ENCODE results near the gene DLG2. TPM values are rescaled to one million over a fixed set of nuclear protein-coding genes. Genes with fewer than 3 reads are reported as not detected.

Gene DLG2
- total and polyA plus RNA-seq, 4 donors = 1.3 to 23.3 (median 10.9) TPM

DNA sequence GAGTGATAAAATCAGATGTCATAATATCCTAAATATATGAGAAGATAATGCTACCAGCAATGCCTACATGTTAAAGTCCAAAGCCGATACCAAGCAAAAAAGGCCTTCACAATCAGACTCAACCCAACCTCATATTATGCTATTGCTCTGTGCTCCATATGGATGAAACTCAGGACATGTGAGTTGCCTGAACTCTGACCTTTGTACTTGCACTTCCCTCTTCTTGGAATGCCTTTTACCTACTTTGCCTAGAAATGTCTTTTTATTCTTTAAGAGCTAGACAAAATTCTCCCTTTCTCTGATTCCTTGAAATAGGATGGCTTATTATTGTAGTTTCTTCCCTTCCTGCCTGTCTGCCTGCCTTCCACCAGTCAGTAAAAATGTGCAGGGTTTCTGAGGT, 1386.3 kb downstream of the DLG2 start:
- Histone ChIP-seq H3K4me1 (ENCODE audit: control insufficient read depth in 1 of 2, insufficient read depth in 2 of 2, low read length in 2 of 2) (no peaks in the 10 kb centered on the region), H3K9me3 (ENCODE audit: control insufficient read depth, low read length) (no peaks in the 10 kb centered on the region), H3K27me3 (ENCODE audit: control insufficient read depth in 1 of 2, insufficient read depth in 2 of 2, low read length in 1 of 2) (no peaks in the 10 kb centered on the region), H3K36me3 (ENCODE audit: control insufficient read depth in 1 of 2, insufficient read depth in 2 of 2, low read length in 1 of 2) (no peaks in the 10 kb centered on the region), H3K4me3 (ENCODE audit: low read length in 2 of 2) (no peak overlapping the region), H3K27ac (ENCODE audit: low read depth in 1 of 2, low read length in 2 of 2) (no peak overlapping the region)
- WGBS, 2 donors = 93 to 96% methylated on average over 1 of the region's 1 CpG
- no peak for DNase-seq
- intact Hi-C loops (cut with DNase I) = no loop called here
- ATAC-seq (ENCODE audit: low FRiP score) = no peak

DNA sequence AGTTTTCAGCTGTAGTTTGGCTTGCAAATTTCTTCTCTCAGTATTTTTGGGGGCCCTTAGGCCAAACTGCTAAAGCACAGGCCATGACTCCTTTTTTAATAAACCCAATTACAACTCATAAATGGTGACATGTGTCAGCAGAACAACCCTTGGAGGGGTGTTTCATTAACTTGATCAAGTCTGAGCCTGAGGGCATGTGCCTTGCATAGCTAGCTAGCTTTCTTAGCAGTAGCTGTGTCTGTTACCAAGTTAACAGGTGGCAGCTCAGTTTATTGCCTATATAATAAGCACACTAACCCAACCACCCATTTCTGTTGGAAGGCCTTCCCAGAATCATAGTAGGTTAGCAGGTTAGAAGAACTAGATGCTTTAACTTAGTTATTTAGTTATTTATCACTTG, 1390.7 kb downstream of the DLG2 start:
- DNase-seq (no peak), ATAC-seq (ENCODE audit: low FRiP score) (no peak)
- H3K36me3 ChIP-seq (ENCODE audit: control insufficient read depth in 1 of 2, insufficient read depth in 2 of 2, low read length in 1 of 2) = no peaks in the 10 kb centered on the region
- no peaks in the 10 kb centered on the region for H3K27me3 ChIP-seq (ENCODE audit: control insufficient read depth in 1 of 2, insufficient read depth in 2 of 2, low read length in 1 of 2)
- no peak overlapping the region for H3K4me3 ChIP-seq (ENCODE audit: low read length in 2 of 2)
- H3K9me3 ChIP-seq (ENCODE audit: control insufficient read depth, low read length) = no peaks in the 10 kb centered on the region
- no peak overlapping the region for H3K27ac ChIP-seq (ENCODE audit: low read depth in 1 of 2, low read length in 2 of 2)
- no peaks in the 10 kb centered on the region for H3K4me1 ChIP-seq (ENCODE audit: control insufficient read depth in 1 of 2, insufficient read depth in 2 of 2, low read length in 2 of 2)
- intact Hi-C loops (cut with DNase I) = no loop called here

DNA sequence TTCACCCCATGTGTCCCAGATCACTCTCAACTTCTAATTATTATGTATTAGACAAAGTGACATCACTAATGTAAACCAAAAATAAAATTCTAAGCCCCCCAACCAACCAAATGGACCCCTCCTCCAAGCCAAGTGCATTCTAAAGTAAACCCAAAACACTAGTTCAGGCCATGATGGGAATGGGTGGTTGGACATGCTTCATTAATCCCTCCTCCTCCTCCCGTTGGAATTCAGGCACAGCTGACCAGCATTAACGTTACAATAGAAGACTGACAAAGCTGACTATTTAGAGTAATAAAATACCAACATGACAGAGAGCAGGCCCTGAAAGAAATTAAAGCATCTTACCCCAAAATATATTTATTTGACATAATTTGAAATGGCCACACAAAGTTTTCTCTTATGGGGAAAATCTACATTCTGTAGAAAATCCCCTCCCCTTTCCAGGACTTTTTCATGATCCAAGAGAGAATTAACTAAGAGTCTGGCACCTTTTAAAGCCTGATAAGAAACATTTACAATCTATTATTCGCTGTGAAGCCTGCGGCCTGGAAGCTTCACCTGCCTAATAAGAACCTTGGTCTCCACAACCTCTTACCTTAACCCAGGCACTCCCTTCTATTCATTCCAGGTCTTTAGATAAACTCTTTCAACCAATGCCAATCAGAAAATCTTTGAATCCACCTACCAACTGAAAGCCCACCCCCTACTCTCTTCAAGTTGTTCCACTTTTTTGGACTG, 1392.5 kb downstream of the DLG2 start:
- DNase-seq (no peak), ATAC-seq (ENCODE audit: low FRiP score) (no peak)
- Histone ChIP-seq H3K9me3 (ENCODE audit: control insufficient read depth, low read length) (no peaks in the 10 kb centered on the region), H3K36me3 (ENCODE audit: control insufficient read depth in 1 of 2, insufficient read depth in 2 of 2, low read length in 1 of 2) (no peaks in the 10 kb centered on the region), H3K27ac (ENCODE audit: low read depth in 1 of 2, low read length in 2 of 2) (no peak overlapping the region), H3K4me1 (ENCODE audit: control insufficient read depth in 1 of 2, insufficient read depth in 2 of 2, low read length in 2 of 2) (no peaks in the 10 kb centered on the region), H3K4me3 (ENCODE audit: low read length in 2 of 2) (no peak overlapping the region), H3K27me3 (ENCODE audit: control insufficient read depth in 1 of 2, insufficient read depth in 2 of 2, low read length in 1 of 2) (no peaks in the 10 kb centered on the region)
- WGBS, 2 donors = 47 to 50% methylated on average over 4 of the region's 4 CpGs
- intact Hi-C loops (cut with DNase I) = no loop called here

GRCh38 chr11:84234011-84234410, 1393.1 kb downstream of the DLG2 start:
- DNase-seq (no peak), ATAC-seq (ENCODE audit: low FRiP score) (no peak)
- intact Hi-C loops (cut with DNase I) = no loop called here
- H3K27me3 ChIP-seq (ENCODE audit: control insufficient read depth in 1 of 2, insufficient read depth in 2 of 2, low read length in 1 of 2) = no peaks in the 10 kb centered on the region
- no peak overlapping the region for H3K27ac ChIP-seq (ENCODE audit: low read depth in 1 of 2, low read length in 2 of 2)
- H3K4me3 ChIP-seq (ENCODE audit: low read length in 2 of 2) = no peak overlapping the region
- no peaks in the 10 kb centered on the region for H3K9me3 ChIP-seq (ENCODE audit: control insufficient read depth, low read length)
- no peaks in the 10 kb centered on the region for H3K4me1 ChIP-seq (ENCODE audit: control insufficient read depth in 1 of 2, insufficient read depth in 2 of 2, low read length in 2 of 2)
- no peaks in the 10 kb centered on the region for H3K36me3 ChIP-seq (ENCODE audit: control insufficient read depth in 1 of 2, insufficient read depth in 2 of 2, low read length in 1 of 2)
- 42 to 59% methylated on average over 2 of the region's 2 CpGs for WGBS, 2 donors

- no peak for DNase-seq
- no peaks in the 10 kb centered on the region for H3K36me3 ChIP-seq (ENCODE audit: control insufficient read depth in 1 of 2, insufficient read depth in 2 of 2, low read length in 1 of 2)
- no peak overlapping the region for H3K27ac ChIP-seq (ENCODE audit: low read depth in 1 of 2, low read length in 2 of 2)
- H3K9me3 ChIP-seq (ENCODE audit: control insufficient read depth, low read length) = no peaks in the 10 kb centered on the region
- no peak overlapping the region for H3K4me3 ChIP-seq (ENCODE audit: low read length in 2 of 2)
- intact Hi-C loops (cut with DNase I) = no loop called here
- no peaks in the 10 kb centered on the region for H3K27me3 ChIP-seq (ENCODE audit: control insufficient read depth in 1 of 2, insufficient read depth in 2 of 2, low read length in 1 of 2)
- ATAC-seq (ENCODE audit: low FRiP score) = no peak
- no peaks in the 10 kb centered on the region for H3K4me1 ChIP-seq (ENCODE audit: control insufficient read depth in 1 of 2, insufficient read depth in 2 of 2, low read length in 2 of 2)
Observed at GRCh38 chr11:84232511-84232910, 1394.6 kb downstream of the DLG2 start.

GRCh38 chr11:84230402-84230801, 1396.7 kb downstream of the DLG2 start:
- intact Hi-C loops (cut with DNase I) = no loop called here
- WGBS, 2 donors = 89% methylated on average over 3 of the region's 3 CpGs
- H3K36me3 ChIP-seq (ENCODE audit: control insufficient read depth in 1 of 2, insufficient read depth in 2 of 2, low read length in 1 of 2) = no peaks in the 10 kb centered on the region
- H3K27me3 ChIP-seq (ENCODE audit: control insufficient read depth in 1 of 2, insufficient read depth in 2 of 2, low read length in 1 of 2) = no peaks in the 10 kb centered on the region
- no peaks in the 10 kb centered on the region for H3K4me1 ChIP-seq (ENCODE audit: control insufficient read depth in 1 of 2, insufficient read depth in 2 of 2, low read length in 2 of 2)
- no peak overlapping the region for H3K27ac ChIP-seq (ENCODE audit: low read depth in 1 of 2, low read length in 2 of 2)
- no peaks in the 10 kb centered on the region for H3K9me3 ChIP-seq (ENCODE audit: control insufficient read depth, low read length)
- no peak overlapping the region for H3K4me3 ChIP-seq (ENCODE audit: low read length in 2 of 2)
- ATAC-seq (ENCODE audit: low FRiP score) = no peak
- DNase-seq = no peak

DNA sequence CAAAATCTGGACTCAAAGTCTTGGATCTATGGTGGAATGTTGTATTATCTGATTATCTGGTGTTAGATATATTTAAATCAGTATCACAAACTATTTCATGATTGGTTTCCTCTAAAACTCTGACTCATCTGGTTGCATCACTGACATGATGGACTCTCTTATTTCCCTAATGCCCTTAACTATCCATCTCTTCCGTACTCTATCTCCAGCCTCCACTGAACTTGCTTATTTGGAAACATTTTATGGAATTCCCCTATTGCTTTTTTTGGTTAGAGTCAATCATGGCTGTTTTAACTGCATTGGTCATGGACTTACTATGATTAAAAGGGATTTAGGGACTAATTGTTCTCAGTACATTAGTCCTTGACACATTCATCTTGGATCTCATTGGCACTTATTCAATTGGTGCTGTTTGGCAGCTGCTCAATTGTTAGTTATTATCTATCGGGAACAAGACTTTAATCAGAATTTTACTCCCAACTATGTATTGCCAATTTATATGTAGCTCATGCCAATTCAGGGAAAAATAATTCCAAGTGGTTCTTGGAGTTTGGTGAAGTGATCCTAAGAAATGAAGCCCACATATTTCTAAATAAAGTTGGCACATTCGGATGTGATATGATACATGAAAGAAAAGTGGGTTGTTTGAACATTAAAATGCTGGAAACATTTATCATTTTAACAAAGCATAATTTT, 1399.0 kb downstream of the DLG2 start:
- H3K9me3 ChIP-seq (ENCODE audit: control insufficient read depth, low read length) = no peaks in the 10 kb centered on the region
- no peaks in the 10 kb centered on the region for H3K36me3 ChIP-seq (ENCODE audit: control insufficient read depth in 1 of 2, insufficient read depth in 2 of 2, low read length in 1 of 2)
- no peaks in the 10 kb centered on the region for H3K27me3 ChIP-seq (ENCODE audit: control insufficient read depth in 1 of 2, insufficient read depth in 2 of 2, low read length in 1 of 2)
- H3K4me3 ChIP-seq (ENCODE audit: low read length in 2 of 2) = no peak overlapping the region
- no peaks in the 10 kb centered on the region for H3K4me1 ChIP-seq (ENCODE audit: control insufficient read depth in 1 of 2, insufficient read depth in 2 of 2, low read length in 2 of 2)
- intact Hi-C loops (cut with DNase I) = no loop called here
- DNase-seq (no peak), ATAC-seq (ENCODE audit: low FRiP score) (peak; percentile 40)
- no peak overlapping the region for H3K27ac ChIP-seq (ENCODE audit: low read depth in 1 of 2, low read length in 2 of 2)
- WGBS, 2 donors = 52 to 61% methylated on average over 3 of the region's 3 CpGs

GRCh38 chr11:84224042-84224441, 1403.1 kb downstream of the DLG2 start:
- 90 to 96% methylated on average over 1 of the region's 1 CpG for WGBS, 2 donors

DNA sequence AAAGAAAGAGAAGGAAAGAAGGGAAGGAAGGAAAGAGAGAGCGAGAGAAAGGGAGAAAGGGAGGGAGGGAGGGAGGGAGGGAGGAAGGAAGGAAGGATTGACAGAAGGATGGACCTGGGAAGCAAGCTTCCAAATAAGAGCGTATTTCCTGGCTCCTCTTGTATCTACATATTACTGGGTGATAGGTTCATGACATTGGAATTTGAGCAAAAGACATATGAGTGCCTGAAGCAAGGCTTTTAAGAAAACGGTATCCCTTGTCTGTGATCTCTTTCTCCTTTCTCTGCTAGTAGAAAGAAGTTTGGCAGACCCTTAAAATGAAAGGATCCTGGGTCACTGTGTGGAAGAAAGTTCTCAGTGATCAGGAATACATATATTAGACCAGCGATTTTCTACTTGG, 1408.8 kb downstream of the DLG2 start:
- Histone ChIP-seq H3K4me1 (ENCODE audit: control insufficient read depth in 1 of 2, insufficient read depth in 2 of 2, low read length in 2 of 2) (peaks cover 0 to 2% of the 10 kb centered on the region in 2 donors), H3K4me3 (ENCODE audit: low read length in 2 of 2) (no peak overlapping the region), H3K9me3 (ENCODE audit: control insufficient read depth, low read length) (no peaks in the 10 kb centered on the region), H3K27me3 (ENCODE audit: control insufficient read depth in 1 of 2, insufficient read depth in 2 of 2, low read length in 1 of 2) (no peaks in the 10 kb centered on the region), H3K36me3 (ENCODE audit: control insufficient read depth in 1 of 2, insufficient read depth in 2 of 2, low read length in 1 of 2) (no peaks in the 10 kb centered on the region), H3K27ac (ENCODE audit: low read depth in 1 of 2, low read length in 2 of 2) (no peak overlapping the region)
- ATAC-seq (ENCODE audit: low FRiP score) (no peak), DNase-seq (no peak)
- intact Hi-C loops (cut with DNase I) = no loop called here
- 45 to 47% methylated on average over 4 of the region's 4 CpGs for WGBS, 2 donors

More at GRCh38 chr11:84224042-84224441, 1403.1 kb downstream of the DLG2 start:
- Histone ChIP-seq H3K27me3 (ENCODE audit: control insufficient read depth in 1 of 2, insufficient read depth in 2 of 2, low read length in 1 of 2) (no peaks in the 10 kb centered on the region), H3K36me3 (ENCODE audit: control insufficient read depth in 1 of 2, insufficient read depth in 2 of 2, low read length in 1 of 2) (no peaks in the 10 kb centered on the region), H3K4me3 (ENCODE audit: low read length in 2 of 2) (no peak overlapping the region), H3K4me1 (ENCODE audit: control insufficient read depth in 1 of 2, insufficient read depth in 2 of 2, low read length in 2 of 2) (peaks cover 0 to 2% of the 10 kb centered on the region in 2 donors), H3K9me3 (ENCODE audit: control insufficient read depth, low read length) (no peaks in the 10 kb centered on the region), H3K27ac (ENCODE audit: low read depth in 1 of 2, low read length in 2 of 2) (no peak overlapping the region)
- intact Hi-C loops (cut with DNase I) = no loop called here
- DNase-seq (no peak), ATAC-seq (ENCODE audit: low FRiP score) (no peak)

Data from aorta (tissue), 5 donors.